Choroid plexus epithelial cell (primary cell): ENCODE measurements around the gene METAP2.

Experiments used
- DNase-seq: peaks from one replicate; pipeline ENCODE4 v3.0.0-alpha.2; 2010; ENCODE audit warnings: low read depth
- H3K4me3 ChIP-seq: 2 replicates; pipeline ENCODE4 v1.5.1; 2011; ENCODE audit warnings: low read depth, mild to moderate bottlenecking, control low read depth, low read length, moderate library complexity
- TF ChIP-seq, protein P1 (sequence below): conservative IDR thresholded peaks from 2 replicates; pipeline ENCODE4 v1.5.1; 2011; ENCODE audit warnings: low read depth, mild to moderate bottlenecking, control low read depth, inconsistent platforms, low read length, moderate library complexity

Gene METAP2

GRCh38 chr12:95557625-95558024 lies 83.7 kb downstream of the METAP2 start:
- TF ChIP-seq, protein P1, sequence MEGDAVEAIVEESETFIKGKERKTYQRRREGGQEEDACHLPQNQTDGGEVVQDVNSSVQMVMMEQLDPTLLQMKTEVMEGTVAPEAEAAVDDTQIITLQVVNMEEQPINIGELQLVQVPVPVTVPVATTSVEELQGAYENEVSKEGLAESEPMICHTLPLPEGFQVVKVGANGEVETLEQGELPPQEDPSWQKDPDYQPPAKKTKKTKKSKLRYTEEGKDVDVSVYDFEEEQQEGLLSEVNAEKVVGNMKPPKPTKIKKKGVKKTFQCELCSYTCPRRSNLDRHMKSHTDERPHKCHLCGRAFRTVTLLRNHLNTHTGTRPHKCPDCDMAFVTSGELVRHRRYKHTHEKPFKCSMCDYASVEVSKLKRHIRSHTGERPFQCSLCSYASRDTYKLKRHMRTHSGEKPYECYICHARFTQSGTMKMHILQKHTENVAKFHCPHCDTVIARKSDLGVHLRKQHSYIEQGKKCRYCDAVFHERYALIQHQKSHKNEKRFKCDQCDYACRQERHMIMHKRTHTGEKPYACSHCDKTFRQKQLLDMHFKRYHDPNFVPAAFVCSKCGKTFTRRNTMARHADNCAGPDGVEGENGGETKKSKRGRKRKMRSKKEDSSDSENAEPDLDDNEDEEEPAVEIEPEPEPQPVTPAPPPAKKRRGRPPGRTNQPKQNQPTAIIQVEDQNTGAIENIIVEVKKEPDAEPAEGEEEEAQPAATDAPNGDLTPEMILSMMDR: no peak
- DNase-seq: no peak

More at GRCh38 chr12:95557625-95558024, 83.7 kb downstream of the METAP2 start:
- no peak overlapping the region for H3K4me3 ChIP-seq
